HepG2 (cell line): Measurements from ENCODE around the gene CELF2. TPM values are rescaled to one million over a fixed set of nuclear protein-coding genes. Genes with fewer than 3 reads are reported as not detected.

Experiments
- ATAC-seq: fragments of 200-7000 bp; cut with Tn5 transposase; 3 replicates; pipeline ENCODE4 v1.9.1; 2020; ENCODE audit warnings: mild to moderate bottlenecking, moderate library complexity
- BruUV-seq: library from RNA; stranded (reverse); fragments of 400-500 nt; replicated peaks from 2 replicates; lab custom pipeline; 2021; lab: Mats Ljungman, UMichigan
- CTCF ChIA-PET: fragments of 300-600 bp; formaldehyde crosslinking; extraction: SDS; loops from one replicate; lab custom pipeline; 2021; ENCODE audit warnings: low total read pairs, inconsistent platforms, low intra/inter-chr PET ratio; lab: Yijun Ruan, JAX
- POLR2A ChIA-PET: fragments of 350-600 bp; sonication (Branson Sonifier 250); formaldehyde crosslinking; loops from one replicate; lab custom pipeline; 2020; ENCODE audit warnings: antibody characterized with exemption, inconsistent platforms; lab: Yijun Ruan, JAX
- DNase-seq: peaks from one replicate; pipeline ENCODE4 v3.0.0-alpha.2; 2015; ENCODE audit warnings: low spot score
- FAIRE-seq: peaks from 3 replicates; lab custom pipeline; 2011; peaks lifted over from hg19 to GRCh38; lab: Jason Lieb, UNC
- H2AFZ ChIP-seq: one replicate; pipeline ENCODE4 v1.6.1; 2011; ENCODE audit warnings: low read length, inconsistent platforms
- H3K27ac ChIP-seq: fragments of 300-600 bp; 3 replicates; pipeline ENCODE4 v1.8.0; 2011; ENCODE audit warnings: mixed run types, mild to moderate bottlenecking, mixed read lengths, low read length, inconsistent platforms; ENCODE audit not compliant: insufficient read depth; ENCODE audit errors: extremely low read length
- H3K27me3 ChIP-seq, 2 experiments: fragments of 200-600 bp in 1 of 2; 2 replicates in 1 of 2; 3 replicates in 1 of 2; pipeline versions ENCODE4 v1.6.0 to v1.8.0; 2011; ENCODE audit warnings: low read length in 2 of 2, mild to moderate bottlenecking in 2 of 2, moderate library complexity in 2 of 2, inconsistent platforms in 1 of 2; ENCODE audit not compliant: insufficient read depth in 2 of 2, control insufficient read depth in 1 of 2
- H3K36me3 ChIP-seq, 2 experiments: fragments of 200-600 bp in 1 of 2; replicated peaks in 1 of 2; 2 replicates in 1 of 2; 3 replicates in 1 of 2; pipeline versions ENCODE4 v1.5.1 to v1.8.0; 2011; ENCODE audit warnings: low read length in 2 of 2, inconsistent platforms in 1 of 2; ENCODE audit not compliant: insufficient read depth in 2 of 2, control insufficient read depth in 1 of 2
- H3K4me1 ChIP-seq: 2 replicates; pipeline ENCODE4 v1.5.1; 2012; ENCODE audit warnings: low read length, inconsistent platforms; ENCODE audit not compliant: insufficient read depth
- H3K4me2 ChIP-seq: 2 replicates; pipeline ENCODE4 v1.6.0; 2011; ENCODE audit warnings: low read depth, low read length, inconsistent platforms
- H3K4me3 ChIP-seq, 3 experiments: fragments of 200-600 bp in 1 of 3; sonication (generic), shearing (Covaris generic) in 1 of 3; replicated peaks in 1 of 3; 2 replicates each; pipeline ENCODE4 v1.5.1; 2011 to 2016; ENCODE audit warnings: low read length in 3 of 3, inconsistent platforms in 2 of 3, low read depth in 2 of 3, mild to moderate bottlenecking in 2 of 3, control low read depth in 1 of 3, mixed read lengths in 1 of 3; ENCODE audit not compliant: insufficient read depth in 1 of 3
- H3K79me2 ChIP-seq: one replicate; pipeline ENCODE4 v1.6.1; 2011; ENCODE audit warnings: low read length, inconsistent platforms; ENCODE audit not compliant: insufficient read depth
- H3K9ac ChIP-seq: 2 replicates; pipeline ENCODE4 v1.6.0; 2011; ENCODE audit warnings: mild to moderate bottlenecking, low read depth, low read length, inconsistent platforms; ENCODE audit not compliant: insufficient read depth
- H3K9me3 ChIP-seq: 2 replicates; pipeline ENCODE4 v1.5.1; 2012; ENCODE audit warnings: mild to moderate bottlenecking, low read length
- H4K20me1 ChIP-seq: 2 replicates; pipeline ENCODE4 v1.6.0; 2011; ENCODE audit warnings: inconsistent platforms, mild to moderate bottlenecking, low read length, moderate library complexity; ENCODE audit not compliant: insufficient read depth
- RAD21 ChIP-seq: fragments of 450-650 bp; formaldehyde crosslinking; IDR thresholded peaks from 2 replicates; pipeline ENCODE4 v1.5.0; 2020; ENCODE audit warnings: mild to moderate bottlenecking
- SALL1 ChIP-seq: sonication (generic); formaldehyde crosslinking; IDR thresholded peaks from 2 replicates; pipeline ENCODE4 v1.8.0; 2022; ENCODE audit warnings: mild to moderate bottlenecking, missing genetic modification reagents
- TEAD3 ChIP-seq: optimal IDR thresholded peaks from 2 replicates; pipeline ENCODE3; 2016; ENCODE audit warnings: borderline replicate concordance
- ZFP36 ChIP-seq: fragments of 150-350 bp; IDR thresholded peaks from 2 replicates; pipeline ENCODE4 v1.6.1; 2018; ENCODE audit warnings: borderline replicate concordance, low read length, low read depth; ENCODE audit not compliant: partially characterized antibody
- ZNF614 ChIP-seq: IDR thresholded peaks from 2 replicates; pipeline ENCODE4 v1.6.1; 2018; ENCODE audit warnings: missing biosample characterization, missing genetic modification reagents, inconsistent platforms, borderline replicate concordance
- WGBS: methylation state at CpG from one replicate; pipeline ENCODE4 v1.1.6; 2017; ENCODE audit warnings: low lambda C conversion rate; 5-methylcytosine and 5-hydroxymethylcytosine counted together
- in situ Hi-C: cut with HindIII; loops from 2 replicates; pipeline ENCODE4 v1.10.0; 2017; ENCODE audit warnings: low pct_unique_long_range_greater_than_20kb; ENCODE audit not compliant: extremely low pct_ligation_motif_present
- intact Hi-C: fragments of 100-400 bp; cut with micrococcal nuclease; formaldehyde crosslinking; loops from one replicate; pipeline ENCODE4 v1.10.0; 2022; ENCODE audit not compliant: unreplicated experiment
- polyA plus RNA-seq, 8 experiments: library from polyadenylated mRNA; depleted of rRNA in 3 of 8; stranded (reverse) in 7 of 8; unstranded in 1 of 8; fragments of >200 nt; fragmentation: Illumina TruSeq in 4 of 8; extraction: Trizol in 4 of 8; gene quantifications; 2 replicates each; pipeline versions ENCODE4 v1.2.1 to v1.2.3, GENCODE V29; 2011 to 2016; ENCODE audit warnings: low read depth in 4 of 8, missing spikeins in 1 of 8, mixed read lengths in 1 of 8; ENCODE audit not compliant: insufficient read depth in 1 of 8
- total RNA-seq, 5 experiments: library from RNA; depleted of rRNA; stranded (reverse); fragments of >200 nt; fragmentation: Illumina TruSeq; extraction: Trizol; gene quantifications; 2 replicates each; pipeline ENCODE4 v1.2.3, GENCODE V29; 2016; ENCODE audit warnings: low read depth in 1 of 5
- TF ChIP-seq, protein P1 (sequence below): sonication (generic); formaldehyde crosslinking; IDR thresholded peaks from 2 replicates; pipeline ENCODE4 v1.4.0; 2020; ENCODE audit warnings: missing genetic modification reagents
- TF ChIP-seq, protein P2 (sequence below): IDR thresholded peaks from 2 replicates; pipeline ENCODE4 v1.6.1; 2016; ENCODE audit warnings: mild to moderate bottlenecking, missing biosample characterization, missing genetic modification reagents
- TF ChIP-seq, protein P3 (sequence below): sonication (generic); formaldehyde crosslinking; conservative IDR thresholded peaks from 2 replicates; pipeline ENCODE4 v1.4.0; 2020; ENCODE audit warnings: missing genetic modification reagents

CELF2 gene
- total and polyA plus RNA-seq, 2 of the 13 experiments (the other 11 are each of a cell fraction or from before 2014, with no cell fraction given), result not detected

DNA sequence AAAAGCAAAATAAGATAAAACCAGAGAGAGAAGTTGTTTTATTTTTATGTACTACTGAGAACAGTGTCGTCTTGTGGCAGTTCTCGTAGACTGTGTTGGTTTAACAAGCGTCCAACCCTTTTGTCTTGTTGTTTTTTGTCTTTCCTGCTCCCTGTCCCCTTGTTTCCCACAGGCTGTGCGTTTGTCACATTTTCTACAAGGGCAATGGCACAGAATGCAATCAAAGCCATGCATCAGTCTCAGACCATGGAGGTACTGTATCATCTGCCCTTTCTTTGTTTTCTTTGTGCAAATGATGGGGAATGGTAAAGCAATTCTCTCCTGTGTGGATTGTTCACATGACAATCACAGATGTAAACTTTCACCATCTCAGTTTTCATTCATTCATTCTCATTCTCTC, 248.8 kb downstream of the CELF2 start:
- Histone ChIP-seq H2AFZ (no peak overlapping the region), H3K27me3 (peaks cover 1 to 10% of the 10 kb centered on the region in 2 experiments; a peak in 2 of 5 replicates), H3K9ac (no peak overlapping the region), H3K36me3 (no peaks in the 10 kb centered on the region), H4K20me1 (no peaks in the 10 kb centered on the region), H3K4me3 (no peak overlapping the region), H3K27ac (no peak overlapping the region), H3K9me3 (no peaks in the 10 kb centered on the region), H3K79me2 (no peaks in the 10 kb centered on the region), H3K4me1 (0 out of 2 replicates have a peak, but pooled peaks cover 5% of the 10 kb centered on the region), H3K4me2 (no peak overlapping the region)
- CTCF ChIA-PET, result no interaction called here
- POLR2A ChIA-PET, result no interaction called here
- TF ChIP-seq, protein P1, sequence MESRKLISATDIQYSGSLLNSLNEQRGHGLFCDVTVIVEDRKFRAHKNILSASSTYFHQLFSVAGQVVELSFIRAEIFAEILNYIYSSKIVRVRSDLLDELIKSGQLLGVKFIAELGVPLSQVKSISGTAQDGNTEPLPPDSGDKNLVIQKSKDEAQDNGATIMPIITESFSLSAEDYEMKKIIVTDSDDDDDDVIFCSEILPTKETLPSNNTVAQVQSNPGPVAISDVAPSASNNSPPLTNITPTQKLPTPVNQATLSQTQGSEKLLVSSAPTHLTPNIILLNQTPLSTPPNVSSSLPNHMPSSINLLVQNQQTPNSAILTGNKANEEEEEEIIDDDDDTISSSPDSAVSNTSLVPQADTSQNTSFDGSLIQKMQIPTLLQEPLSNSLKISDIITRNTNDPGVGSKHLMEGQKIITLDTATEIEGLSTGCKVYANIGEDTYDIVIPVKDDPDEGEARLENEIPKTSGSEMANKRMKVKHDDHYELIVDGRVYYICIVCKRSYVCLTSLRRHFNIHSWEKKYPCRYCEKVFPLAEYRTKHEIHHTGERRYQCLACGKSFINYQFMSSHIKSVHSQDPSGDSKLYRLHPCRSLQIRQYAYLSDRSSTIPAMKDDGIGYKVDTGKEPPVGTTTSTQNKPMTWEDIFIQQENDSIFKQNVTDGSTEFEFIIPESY (CRISPR knock-in tag), result no peak
- TF ChIP-seq RAD21 (CRISPR knock-in tag), result no peak
- TF ChIP-seq, protein P2, sequence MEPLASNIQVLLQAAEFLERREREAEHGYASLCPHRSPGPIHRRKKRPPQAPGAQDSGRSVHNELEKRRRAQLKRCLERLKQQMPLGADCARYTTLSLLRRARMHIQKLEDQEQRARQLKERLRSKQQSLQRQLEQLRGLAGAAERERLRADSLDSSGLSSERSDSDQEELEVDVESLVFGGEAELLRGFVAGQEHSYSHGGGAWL (CRISPR knock-in tag), result no peak
- BruUV-seq, result no TSS peak
- ATAC-seq (no peak), FAIRE-seq (no peak), DNase-seq (no peak)
- intact Hi-C loops, result no loop called here
- WGBS, result 0% methylated on average over 4 of the region's 4 CpGs
- in situ Hi-C loops, result no loop called here

DNA sequence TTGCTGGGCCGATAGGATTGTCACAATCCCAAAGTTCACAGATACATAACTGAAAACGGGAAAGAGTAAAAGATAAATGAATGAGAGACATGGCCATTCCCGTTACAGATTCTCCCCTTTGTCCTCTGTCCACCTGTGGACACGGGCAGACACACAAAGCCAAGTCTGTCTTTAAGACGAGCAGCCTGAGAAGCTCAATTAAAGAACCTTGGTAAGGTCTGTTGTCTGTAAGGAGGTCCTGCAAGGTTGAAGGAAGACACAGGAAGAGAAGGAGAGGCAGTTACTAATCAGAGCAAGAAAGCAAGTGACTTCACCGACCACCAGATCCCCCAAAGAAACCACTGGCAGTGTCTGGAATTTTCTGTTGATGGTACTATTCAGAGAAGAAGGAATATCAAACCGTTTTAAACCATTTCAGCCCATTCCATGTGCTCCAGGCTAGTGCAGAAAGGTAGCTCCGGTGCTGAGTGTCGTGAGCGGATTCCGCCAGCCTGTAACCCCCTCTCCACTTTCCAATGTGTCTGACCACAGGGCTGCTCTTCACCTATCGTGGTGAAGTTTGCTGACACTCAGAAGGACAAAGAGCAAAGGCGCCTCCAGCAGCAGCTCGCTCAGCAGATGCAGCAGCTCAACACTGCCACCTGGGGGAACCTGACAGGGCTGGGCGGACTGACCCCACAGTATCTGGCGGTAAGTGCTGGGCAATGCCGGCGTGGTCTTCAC, 252.6 kb downstream of the CELF2 start:
- FAIRE-seq, result peak; percentile 49
- CTCF ChIA-PET, result interaction anchor here (1.1 to 1.5 kb wide), 3 partner anchors 1928 to 1939 kb away, joined by 3 to 7 read pairs (median 3); no protein-coding TSS in a partner anchor
- TF ChIP-seq ZFP36 (peak; percentile 25), ZNF614 (CRISPR knock-in tag) (peak; percentile 27; the same call in 1 of the 2 replicates), SALL1 (CRISPR knock-in tag) (peak; percentile 22; the same call in 1 of the 2 replicates), TEAD3 (peak; percentile 35)
- TF ChIP-seq, protein P1 (CRISPR knock-in tag), result peak; percentile 57; the same call in 1 of the 2 replicates
- TF ChIP-seq, protein P3, sequence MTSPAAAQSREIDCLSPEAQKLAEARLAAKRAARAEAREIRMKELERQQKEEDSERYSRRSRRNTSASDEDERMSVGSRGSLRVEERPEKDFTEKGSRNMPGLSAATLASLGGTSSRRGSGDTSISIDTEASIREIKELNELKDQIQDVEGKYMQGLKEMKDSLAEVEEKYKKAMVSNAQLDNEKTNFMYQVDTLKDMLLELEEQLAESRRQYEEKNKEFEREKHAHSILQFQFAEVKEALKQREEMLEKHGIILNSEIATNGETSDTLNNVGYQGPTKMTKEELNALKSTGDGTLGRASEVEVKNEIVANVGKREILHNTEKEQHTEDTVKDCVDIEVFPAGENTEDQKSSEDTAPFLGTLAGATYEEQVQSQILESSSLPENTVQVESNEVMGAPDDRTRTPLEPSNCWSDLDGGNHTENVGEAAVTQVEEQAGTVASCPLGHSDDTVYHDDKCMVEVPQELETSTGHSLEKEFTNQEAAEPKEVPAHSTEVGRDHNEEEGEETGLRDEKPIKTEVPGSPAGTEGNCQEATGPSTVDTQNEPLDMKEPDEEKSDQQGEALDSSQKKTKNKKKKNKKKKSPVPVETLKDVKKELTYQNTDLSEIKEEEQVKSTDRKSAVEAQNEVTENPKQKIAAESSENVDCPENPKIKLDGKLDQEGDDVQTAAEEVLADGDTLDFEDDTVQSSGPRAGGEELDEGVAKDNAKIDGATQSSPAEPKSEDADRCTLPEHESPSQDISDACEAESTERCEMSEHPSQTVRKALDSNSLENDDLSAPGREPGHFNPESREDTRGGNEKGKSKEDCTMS (CRISPR knock-in tag), result no peak

More for the DNA sequence above, 252.6 kb downstream of the CELF2 start:
- DNase-seq, result peak; percentile 61
- no peak overlapping the region for H3K9ac ChIP-seq
- no peaks in the 10 kb centered on the region for H4K20me1 ChIP-seq
- no peak overlapping the region for H3K4me3 ChIP-seq
- H3K4me2 ChIP-seq, result peak overlapping the region; percentile 49
- peaks cover 3 to 20% of the 10 kb centered on the region in 2 experiments; a peak in 3 of 5 replicates for H3K27me3 ChIP-seq
- H3K36me3 ChIP-seq, result no peaks in the 10 kb centered on the region
- POLR2A ChIA-PET, result no interaction called here
- H3K27ac ChIP-seq, result no peak overlapping the region
- in situ Hi-C loops, result loop anchor here (5.0 kb wide), 1 partner anchor 1938 kb away; no protein-coding TSS in a partner anchor
- WGBS, result 3% methylated on average over 16 of the region's 18 CpGs
- no peaks in the 10 kb centered on the region for H3K79me2 ChIP-seq
- intact Hi-C loops, result loop anchor here (1.0 kb wide), 1 partner anchor 1932 kb away; no protein-coding TSS in a partner anchor
- H3K9me3 ChIP-seq, result no peaks in the 10 kb centered on the region
- BruUV-seq, result no TSS peak
- H2AFZ ChIP-seq, result no peak overlapping the region
- 0 out of 2 replicates have a peak, but pooled peaks cover 5% of the 10 kb centered on the region for H3K4me1 ChIP-seq
- peak; percentile 100 for ATAC-seq
